GM12874 (cell line): ENCODE results near the gene DGKG.

Experiments
- CTCF ChIP-seq: IDR thresholded peaks from 2 replicates; pipeline ENCODE4 v1.5.1; 2011; ENCODE audit warnings: low read depth, mild to moderate bottlenecking, control low read depth, low read length, moderate library complexity; ENCODE audit not compliant: insufficient read depth

Gene DGKG

DNA sequence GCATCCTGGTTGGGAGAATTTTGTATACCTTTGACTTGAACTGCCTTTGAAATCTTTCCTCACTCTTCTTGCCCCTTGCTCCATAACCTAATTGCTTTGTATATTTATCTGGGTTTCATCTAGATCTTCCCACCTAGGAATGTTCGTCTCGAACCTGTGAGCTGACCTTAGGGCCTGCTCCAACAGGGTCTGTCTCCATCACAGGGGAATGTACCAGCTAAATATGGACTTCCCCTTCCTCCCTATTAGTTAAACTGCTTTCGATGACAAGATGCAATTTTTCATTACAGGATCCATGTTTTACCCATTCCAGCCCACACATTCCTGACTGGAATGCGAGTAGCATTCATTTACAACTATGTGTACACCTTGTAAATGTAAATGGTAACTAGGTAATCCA is 242.5 kb downstream of the DGKG start:
- no peak for TF ChIP-seq CTCF

GRCh38 chr3:186118692-186119091 is 243.3 kb downstream of the DGKG start:
- TF ChIP-seq CTCF = no peak

GRCh38 chr3:186117521-186118134 is 244.4 kb downstream of the DGKG start:
- no peak for TF ChIP-seq CTCF

- TF ChIP-seq CTCF = no peak
These were observed 246.6 kb downstream of the DGKG start for GRCh38 chr3:186115239-186115996.

DNA sequence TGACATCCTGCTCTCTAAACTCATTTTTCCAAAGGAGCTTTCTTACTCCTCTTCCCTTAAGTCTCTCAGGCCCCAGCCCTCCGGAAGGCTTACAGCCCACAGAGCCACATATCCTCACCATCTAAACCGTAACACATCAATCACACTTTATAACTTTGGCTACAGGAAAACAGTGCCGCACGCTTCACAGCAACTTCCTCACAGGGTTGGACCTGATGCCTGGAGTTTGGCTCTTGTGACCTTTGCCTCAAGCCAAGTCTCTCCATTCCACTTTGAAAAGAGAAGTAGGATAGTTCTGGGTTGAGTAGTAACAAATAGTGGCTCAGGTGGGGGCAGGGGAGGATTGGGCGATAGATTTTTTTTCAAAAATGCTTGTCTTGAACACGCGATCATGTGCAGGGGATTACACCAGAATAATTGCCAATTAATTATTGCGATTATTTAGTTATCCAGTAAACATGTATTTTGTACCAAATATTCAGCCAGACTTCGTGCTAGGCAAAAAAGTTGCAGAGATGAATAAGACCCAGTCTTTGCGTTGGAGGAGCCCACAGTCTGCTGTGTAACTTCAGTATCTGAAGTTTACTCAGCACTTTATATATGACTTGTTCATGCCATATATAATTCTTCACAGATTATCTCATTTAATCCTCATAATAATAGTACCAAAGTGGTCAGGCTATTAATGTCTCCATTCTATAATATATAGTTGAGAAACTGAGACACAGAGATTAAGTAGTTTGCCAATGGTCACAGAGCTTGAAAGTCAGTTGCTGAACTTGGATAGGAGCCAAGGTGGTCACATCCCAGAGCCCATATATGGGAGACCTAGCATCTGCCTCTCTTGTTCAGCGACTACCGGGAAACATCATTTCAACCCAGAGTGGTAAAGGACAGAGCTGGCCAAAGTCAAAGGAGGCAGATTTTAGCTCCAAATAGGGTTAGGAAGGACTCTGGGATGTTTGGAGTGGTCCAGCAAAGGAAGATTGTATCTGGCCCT is 250.8 kb downstream of the DGKG start:
- no peak for TF ChIP-seq CTCF

DNA sequence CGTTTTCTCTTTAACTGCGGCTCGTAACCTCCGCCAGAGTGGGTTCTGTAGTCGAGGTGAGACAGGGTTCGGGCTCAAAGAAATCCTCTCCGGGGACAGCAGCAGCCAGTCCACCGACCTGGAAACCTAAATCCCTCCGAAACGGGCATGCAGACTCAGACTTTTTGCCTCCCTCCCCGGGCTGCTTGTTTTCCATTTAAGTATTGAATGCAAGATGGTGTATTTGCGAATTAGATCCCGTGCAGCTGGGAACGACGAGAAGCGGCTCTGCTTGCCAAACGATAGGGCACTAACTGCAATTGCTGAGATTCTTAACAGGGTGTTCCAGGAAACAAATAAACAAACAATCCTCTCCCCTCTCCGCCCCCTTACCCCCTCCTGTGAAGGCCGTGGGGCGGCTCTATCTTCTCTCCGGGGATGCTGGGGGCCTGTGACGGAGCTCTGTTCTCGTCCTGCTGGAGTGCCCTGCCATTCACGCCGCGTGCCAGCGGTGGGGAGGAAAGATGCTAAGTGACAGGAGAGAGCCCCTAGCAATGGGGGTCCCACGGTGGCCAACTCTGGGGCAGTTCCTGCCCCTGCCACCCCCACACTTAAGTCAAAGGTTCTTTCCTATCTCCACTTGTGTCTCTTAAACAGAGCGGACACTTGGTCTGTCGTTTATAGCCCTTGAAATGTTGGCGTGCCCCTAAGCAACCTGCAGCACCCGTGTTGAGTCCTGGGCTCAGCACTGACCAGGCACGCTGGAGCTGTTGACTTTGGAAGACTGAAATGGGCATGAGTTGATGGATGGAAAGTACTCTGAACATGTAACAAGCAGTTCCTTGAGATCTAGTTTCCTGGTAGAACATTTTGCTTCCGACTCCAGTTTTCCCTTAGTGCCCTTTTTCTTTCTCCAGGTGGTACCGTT is 251.9 kb downstream of the DGKG start:
- no peak for TF ChIP-seq CTCF
